IPS DF 19.7 (cell line): ENCODE data around the gene SCLY.

ENCODE experiments used
- DNase-seq: peaks from one replicate; pipeline ENCODE4 v3.0.0-alpha.2; 2013; ENCODE audit warnings: low read depth, low spot score

Gene SCLY

DNA sequence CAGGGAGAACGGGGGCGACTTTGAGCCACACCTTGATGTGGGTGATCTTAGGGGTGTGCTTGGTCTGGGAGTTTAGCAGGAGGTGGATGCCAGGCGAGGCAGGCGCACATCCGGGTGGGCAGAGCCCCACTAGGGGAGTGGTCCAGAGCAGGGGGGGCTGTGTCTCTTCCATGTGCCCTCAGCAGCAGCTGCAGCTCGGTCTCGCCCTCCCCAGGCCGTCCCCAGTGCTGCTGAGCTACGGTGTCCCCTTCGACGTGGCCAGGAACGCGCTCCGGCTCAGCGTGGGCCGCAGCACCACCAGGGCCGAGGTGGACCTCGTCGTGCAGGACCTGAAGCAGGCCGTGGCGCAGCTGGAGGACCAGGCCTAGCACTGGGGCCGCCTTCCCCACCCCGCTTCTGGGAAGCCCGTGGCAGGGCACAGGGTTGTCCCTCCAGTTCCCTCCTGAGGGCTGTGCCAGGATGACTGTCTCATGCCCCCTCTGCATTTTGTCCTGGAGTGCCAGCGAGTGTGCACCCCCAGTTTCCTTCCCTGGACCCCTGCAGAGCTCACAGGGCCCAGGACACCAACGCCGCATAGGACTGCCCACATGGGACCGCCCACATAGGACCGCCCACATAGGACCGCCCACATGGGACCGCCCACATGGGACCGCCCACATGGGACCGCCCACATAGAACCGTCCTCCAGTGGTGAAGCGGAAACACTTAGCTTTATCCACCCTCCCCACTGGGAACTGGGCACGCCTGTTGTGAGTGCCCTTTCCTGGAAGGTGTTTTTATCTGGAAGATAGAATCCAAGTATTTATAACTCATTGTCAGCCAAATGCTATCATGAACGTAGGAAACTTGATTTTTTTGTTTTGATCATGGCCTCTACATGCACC is 37.4 kb downstream of the SCLY start:
- no peak for DNase-seq

- no peak for DNase-seq
These were observed 38.3 kb downstream of the SCLY start for GRCh38 chr2:238098901-238099713.

GRCh38 chr2:238099714-238100048 is 38.9 kb downstream of the SCLY start:
- DNase-seq: no peak

GRCh38 chr2:238100049-238100820 is 39.4 kb downstream of the SCLY start, which contains the start of gene ESPNL:
TSS of gene ESPNL (plus strand) at chr2:238100340. CDS start at chr2:238100420, 80 bp downstream.
- no peak for DNase-seq

- no peak for DNase-seq
These were observed 40.3 kb downstream of the SCLY start for GRCh38 chr2:238100821-238101771.

GRCh38 chr2:238101891-238102841 is 41.4 kb downstream of the SCLY start:
- DNase-seq: no peak

- no peak for DNase-seq
These were observed 42.1 kb downstream of the SCLY start for GRCh38 chr2:238102865-238103264.

DNA sequence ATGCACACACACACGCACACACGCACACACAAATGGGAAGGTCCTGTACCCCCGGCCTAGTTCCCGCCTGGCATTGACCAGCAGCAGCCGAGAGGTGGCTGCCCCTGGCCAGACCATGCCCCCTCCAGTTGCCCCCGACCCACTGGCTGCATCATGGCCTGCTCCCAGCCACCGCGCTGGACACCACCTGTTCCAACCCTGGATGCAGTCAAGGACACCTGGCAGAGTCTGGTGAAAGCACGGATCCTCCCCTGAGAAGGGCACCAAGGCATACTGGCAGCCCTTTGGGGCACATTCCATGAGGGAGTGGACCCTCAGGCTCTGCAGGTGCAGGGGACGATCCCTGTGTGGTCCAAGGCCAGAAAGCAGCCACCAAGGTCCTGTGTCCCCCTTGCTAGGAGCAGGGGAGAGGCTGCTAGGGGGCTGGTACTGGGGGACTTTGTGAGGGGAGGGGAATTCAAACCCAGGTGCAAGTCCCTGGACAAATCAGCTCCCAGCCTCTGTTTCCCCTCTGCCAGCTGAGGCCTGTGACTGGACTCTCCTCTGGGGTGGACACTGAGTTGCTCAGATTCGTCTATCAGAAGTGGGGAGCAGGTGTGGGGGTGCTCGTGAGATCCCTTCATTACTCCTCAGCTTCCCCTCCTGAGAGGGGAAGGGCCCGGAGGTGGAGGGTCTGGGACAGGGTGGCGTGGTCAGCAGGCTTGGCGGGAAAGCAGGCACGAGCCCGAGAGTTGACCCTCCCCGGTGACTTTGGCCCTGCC is 42.8 kb downstream of the SCLY start:
- no peak for DNase-seq

DNA sequence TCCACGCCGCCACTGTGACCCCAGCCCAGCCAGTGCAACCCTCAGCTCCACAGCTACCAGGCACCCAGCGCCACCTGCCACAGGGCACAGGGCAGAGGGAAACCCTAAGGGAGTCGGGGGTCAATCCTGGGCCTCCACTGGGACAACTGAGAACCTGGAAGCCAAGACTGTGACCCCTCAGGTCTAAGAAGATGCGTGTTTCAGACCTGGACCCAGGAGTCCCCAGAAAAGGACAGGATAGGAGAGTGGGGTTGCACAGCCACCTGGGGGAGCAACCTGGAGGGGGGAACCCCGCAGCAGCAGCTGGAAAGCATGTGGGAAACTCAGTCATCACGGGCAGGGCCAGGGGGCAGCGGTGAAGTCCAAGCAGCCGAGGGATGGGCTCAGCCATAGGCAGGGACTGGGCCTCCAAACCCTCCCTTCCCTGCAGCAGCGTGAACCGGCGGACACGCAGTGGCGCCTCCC is 43.5 kb downstream of the SCLY start:
- DNase-seq: no peak

DNA sequence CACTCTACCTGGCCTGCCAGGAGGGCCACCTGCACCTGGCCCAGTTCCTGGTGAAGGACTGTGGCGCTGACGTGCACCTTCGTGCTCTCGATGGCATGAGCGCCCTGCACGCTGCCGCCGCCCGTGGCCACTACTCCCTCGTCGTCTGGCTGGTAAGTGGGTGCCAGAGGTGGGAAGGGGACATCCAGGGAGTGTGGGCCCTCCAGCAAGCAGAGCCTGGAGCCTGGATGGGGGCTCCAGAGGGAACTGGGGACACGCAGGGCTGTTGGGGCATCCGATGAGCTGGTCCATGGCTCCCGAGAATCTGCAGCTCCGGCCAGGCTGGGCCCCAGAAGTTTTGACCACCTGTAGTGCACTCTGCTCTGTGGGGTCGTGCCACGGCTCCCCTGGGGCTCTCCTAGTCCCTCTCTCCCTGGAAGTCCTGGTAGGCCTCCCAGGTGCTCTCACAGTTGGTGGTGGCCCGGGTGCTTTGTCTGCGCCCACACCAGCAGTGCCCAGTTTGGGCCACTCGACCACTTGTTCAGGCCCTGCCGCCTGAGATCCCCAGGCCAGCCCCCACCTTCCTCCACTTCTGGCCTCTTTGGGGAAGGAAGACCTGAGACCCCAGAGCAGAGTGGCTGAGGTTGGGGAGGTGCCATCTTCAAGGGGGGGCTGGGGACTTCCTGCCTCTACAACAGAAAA is 44.0 kb downstream of the SCLY start:
- no peak for DNase-seq

DNA sequence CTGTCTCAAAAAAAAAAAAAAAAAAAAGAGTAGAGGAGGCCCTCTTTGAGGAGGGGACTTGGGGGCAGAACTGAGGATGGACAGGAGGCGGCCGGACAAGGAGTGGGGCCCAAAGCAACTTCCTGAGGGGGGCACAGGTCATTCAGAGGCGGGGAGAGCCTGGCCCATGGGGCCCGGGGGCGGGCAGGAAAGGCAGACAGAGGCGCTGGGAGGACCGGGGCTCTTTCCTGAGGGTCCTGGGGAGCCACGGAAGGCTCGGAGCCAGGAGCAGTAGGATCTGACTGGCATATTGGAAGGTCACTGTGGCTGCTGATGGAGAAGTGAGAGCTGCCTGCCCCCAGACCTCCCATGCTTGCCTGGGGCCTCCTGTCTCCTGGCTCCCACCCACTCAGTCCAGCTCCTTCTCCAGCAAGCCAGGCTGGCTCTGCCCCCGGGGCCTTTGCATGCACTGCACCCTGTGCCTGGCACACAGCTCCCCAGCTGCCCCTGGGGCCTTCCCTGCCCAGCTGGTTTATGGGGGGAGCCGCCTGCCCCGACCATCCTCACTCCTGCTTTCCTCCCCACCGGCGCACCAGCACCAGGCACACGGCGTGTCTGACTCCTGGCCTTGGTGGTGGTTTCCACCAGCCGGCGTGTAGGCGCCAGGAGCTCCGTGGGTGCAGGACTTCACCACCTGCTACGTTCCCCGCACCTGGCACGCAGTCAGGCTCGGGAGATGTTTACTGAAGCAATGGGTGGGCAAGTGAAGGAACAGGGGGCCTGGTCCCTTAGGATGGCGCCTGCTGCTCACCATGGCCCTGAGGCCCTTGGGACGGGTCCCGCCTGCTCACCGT is 44.9 kb downstream of the SCLY start:
- DNase-seq: no peak

DNA sequence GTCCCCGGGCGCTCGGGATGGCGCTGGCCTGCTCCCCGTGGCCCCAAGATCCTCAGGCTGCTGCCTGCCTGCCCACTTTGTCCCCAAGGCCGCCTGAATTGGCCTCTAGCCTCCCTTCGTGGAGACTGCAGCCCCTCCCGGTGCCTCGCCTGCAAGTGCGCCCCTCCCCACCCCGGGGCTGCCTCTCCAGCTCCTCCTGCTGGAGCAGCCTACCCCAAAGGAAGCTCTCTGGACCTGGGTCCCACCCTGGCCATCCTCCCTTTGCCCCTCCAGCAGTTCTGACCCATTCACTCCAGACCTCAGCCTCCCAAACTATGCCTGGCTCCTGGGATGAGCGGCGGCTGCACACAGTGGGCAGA is 45.5 kb downstream of the SCLY start:
- no peak for DNase-seq

DNA sequence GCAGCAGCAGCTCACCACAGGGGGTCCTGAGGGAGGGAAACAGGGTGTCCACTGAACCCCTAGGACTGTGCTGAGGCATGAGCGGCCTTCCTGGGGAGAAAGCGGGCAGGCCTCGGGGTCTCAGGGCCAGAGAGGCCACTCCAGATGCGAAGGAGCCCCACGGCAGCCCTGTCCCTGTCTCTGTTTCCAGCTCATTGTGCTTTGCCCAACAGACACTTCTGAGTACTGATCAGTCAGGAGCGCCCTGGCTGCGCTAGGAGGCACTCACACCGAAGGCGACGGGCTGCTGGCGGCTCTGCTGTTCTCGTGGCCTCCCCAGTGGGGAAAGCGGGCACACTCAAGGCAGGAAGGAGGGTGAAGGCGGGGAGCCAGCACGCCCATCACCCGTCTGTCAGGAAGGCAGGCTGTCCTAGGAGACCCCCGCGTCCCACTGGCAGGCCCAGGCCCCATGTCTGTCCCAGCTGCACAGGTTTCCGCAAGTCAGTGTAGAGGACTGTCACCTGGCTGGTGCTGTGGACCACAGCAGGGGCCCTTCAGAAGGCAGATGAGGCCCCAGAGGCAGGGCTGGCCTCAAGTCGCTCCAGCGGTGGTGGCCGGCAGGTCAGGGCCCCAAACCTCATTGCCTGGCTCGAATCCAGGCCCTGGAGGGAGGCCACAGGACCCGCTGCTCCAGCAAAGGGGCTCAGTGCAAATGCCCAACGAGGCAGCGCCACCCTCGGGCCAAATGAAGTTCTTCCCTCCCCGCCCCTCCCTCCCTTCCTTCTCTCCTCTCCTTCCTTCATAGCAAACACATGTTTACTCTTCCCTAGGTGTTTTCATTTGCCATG is 46.1 kb downstream of the SCLY start:
- DNase-seq: no peak

GRCh38 chr2:238107525-238108422 is 47.0 kb downstream of the SCLY start:
- no peak for DNase-seq

DNA sequence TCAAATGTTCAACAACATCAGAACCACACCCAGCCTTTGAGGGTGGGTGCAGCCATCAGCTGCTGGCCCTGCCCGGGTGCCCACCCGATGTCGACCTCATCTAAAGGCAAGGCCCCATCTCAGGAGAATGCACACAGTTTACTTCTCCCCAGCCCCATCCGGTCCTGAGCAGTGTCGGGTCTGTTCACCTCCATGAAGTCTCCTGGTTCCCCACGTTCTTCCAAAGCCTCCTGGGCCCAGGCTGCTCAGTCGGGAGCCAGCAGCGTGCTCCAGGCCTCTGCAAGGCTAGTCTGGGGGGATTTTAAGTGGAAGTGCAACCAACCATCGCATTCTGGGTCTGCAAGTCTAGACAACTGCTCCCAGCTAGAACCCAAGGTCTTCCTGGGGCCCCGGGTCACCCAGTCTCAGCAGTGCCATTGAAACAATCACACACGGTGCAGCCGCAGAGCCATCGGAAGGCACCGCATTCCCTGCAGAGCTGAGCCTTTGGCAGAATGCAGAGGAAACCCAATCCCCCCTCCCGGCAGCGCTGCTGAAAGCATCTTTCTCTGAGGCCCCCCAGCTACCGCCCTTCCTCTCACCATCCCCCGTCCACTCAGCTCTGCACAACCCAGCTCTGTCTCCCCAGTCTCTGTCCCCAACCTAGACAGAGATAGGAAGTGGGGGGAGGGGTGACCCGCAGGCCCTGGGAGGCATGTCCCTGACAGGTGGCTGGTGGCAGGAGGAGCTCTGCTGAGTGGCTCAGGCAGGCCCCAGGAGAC is 47.8 kb downstream of the SCLY start:
- no peak for DNase-seq
